HepG2 (cell line): ENCODE data around the gene OTX1. TPM values are rescaled to one million over a fixed set of nuclear protein-coding genes. Genes with fewer than 3 reads are reported as not detected.

Experiments
- ATAC-seq: fragments of 200-7000 bp; cut with Tn5 transposase; 3 replicates; pipeline ENCODE4 v1.9.1; 2020; ENCODE audit warnings: mild to moderate bottlenecking, moderate library complexity
- BruUV-seq: library from RNA; stranded (reverse); fragments of 400-500 nt; replicated peaks from 2 replicates; lab custom pipeline; 2021; lab: Mats Ljungman, UMichigan
- CTCF ChIA-PET: fragments of 300-600 bp; formaldehyde crosslinking; extraction: SDS; loops from one replicate; lab custom pipeline; 2021; ENCODE audit warnings: low total read pairs, inconsistent platforms, low intra/inter-chr PET ratio; lab: Yijun Ruan, JAX
- POLR2A ChIA-PET: fragments of 350-600 bp; sonication (Branson Sonifier 250); formaldehyde crosslinking; loops from one replicate; lab custom pipeline; 2020; ENCODE audit warnings: antibody characterized with exemption, inconsistent platforms; lab: Yijun Ruan, JAX
- DNase-seq: peaks from one replicate; pipeline ENCODE4 v3.0.0-alpha.2; 2015; ENCODE audit warnings: low spot score
- FAIRE-seq: peaks from 3 replicates; lab custom pipeline; 2011; peaks lifted over from hg19 to GRCh38; lab: Jason Lieb, UNC
- H2AFZ ChIP-seq: one replicate; pipeline ENCODE4 v1.6.1; 2011; ENCODE audit warnings: low read length, inconsistent platforms
- H3K27ac ChIP-seq: fragments of 300-600 bp; 3 replicates; pipeline ENCODE4 v1.8.0; 2011; ENCODE audit warnings: mixed run types, mild to moderate bottlenecking, mixed read lengths, low read length, inconsistent platforms; ENCODE audit not compliant: insufficient read depth; ENCODE audit errors: extremely low read length
- H3K27me3 ChIP-seq, 2 experiments: fragments of 200-600 bp in 1 of 2; 2 replicates in 1 of 2; 3 replicates in 1 of 2; pipeline versions ENCODE4 v1.6.0 to v1.8.0; 2011; ENCODE audit warnings: low read length in 2 of 2, mild to moderate bottlenecking in 2 of 2, moderate library complexity in 2 of 2, inconsistent platforms in 1 of 2; ENCODE audit not compliant: insufficient read depth in 2 of 2, control insufficient read depth in 1 of 2
- H3K36me3 ChIP-seq, 2 experiments: fragments of 200-600 bp in 1 of 2; replicated peaks in 1 of 2; 2 replicates in 1 of 2; 3 replicates in 1 of 2; pipeline versions ENCODE4 v1.5.1 to v1.8.0; 2011; ENCODE audit warnings: low read length in 2 of 2, inconsistent platforms in 1 of 2; ENCODE audit not compliant: insufficient read depth in 2 of 2, control insufficient read depth in 1 of 2
- H3K4me1 ChIP-seq: 2 replicates; pipeline ENCODE4 v1.5.1; 2012; ENCODE audit warnings: low read length, inconsistent platforms; ENCODE audit not compliant: insufficient read depth
- H3K4me2 ChIP-seq: 2 replicates; pipeline ENCODE4 v1.6.0; 2011; ENCODE audit warnings: low read depth, low read length, inconsistent platforms
- H3K4me3 ChIP-seq, 3 experiments: fragments of 200-600 bp in 1 of 3; sonication (generic), shearing (Covaris generic) in 1 of 3; replicated peaks in 1 of 3; 2 replicates each; pipeline ENCODE4 v1.5.1; 2011 to 2016; ENCODE audit warnings: low read length in 3 of 3, inconsistent platforms in 2 of 3, low read depth in 2 of 3, mild to moderate bottlenecking in 2 of 3, control low read depth in 1 of 3, mixed read lengths in 1 of 3; ENCODE audit not compliant: insufficient read depth in 1 of 3
- H3K79me2 ChIP-seq: one replicate; pipeline ENCODE4 v1.6.1; 2011; ENCODE audit warnings: low read length, inconsistent platforms; ENCODE audit not compliant: insufficient read depth
- H3K9ac ChIP-seq: 2 replicates; pipeline ENCODE4 v1.6.0; 2011; ENCODE audit warnings: mild to moderate bottlenecking, low read depth, low read length, inconsistent platforms; ENCODE audit not compliant: insufficient read depth
- H3K9me3 ChIP-seq: 2 replicates; pipeline ENCODE4 v1.5.1; 2012; ENCODE audit warnings: mild to moderate bottlenecking, low read length
- H4K20me1 ChIP-seq: 2 replicates; pipeline ENCODE4 v1.6.0; 2011; ENCODE audit warnings: inconsistent platforms, mild to moderate bottlenecking, low read length, moderate library complexity; ENCODE audit not compliant: insufficient read depth
- ATF1 ChIP-seq: IDR thresholded peaks from 2 replicates; pipeline ENCODE4 v1.6.1; 2016; ENCODE audit warnings: mild to moderate bottlenecking, control low read depth
- CSRNP2 ChIP-seq: sonication (generic); formaldehyde crosslinking; conservative IDR thresholded peaks from 2 replicates; pipeline ENCODE4 v1.8.0; 2022; ENCODE audit warnings: low read depth, missing genetic modification reagents
- GFI1 ChIP-seq: sonication (generic); formaldehyde crosslinking; IDR thresholded peaks from 2 replicates; pipeline ENCODE4 v1.5.0; 2020; ENCODE audit warnings: missing genetic modification reagents, mild to moderate bottlenecking, borderline replicate concordance
- GPN1 ChIP-seq: sonication (generic); formaldehyde crosslinking; IDR thresholded peaks from 2 replicates; pipeline ENCODE4 v1.5.1; 2020; ENCODE audit warnings: missing genetic modification reagents, borderline replicate concordance
- HDAC1 ChIP-seq: sonication (generic); formaldehyde crosslinking; IDR thresholded peaks from 2 replicates; pipeline ENCODE4 v1.5.1; 2020; ENCODE audit warnings: mild to moderate bottlenecking, missing genetic modification reagents
- HDAC2 ChIP-seq: sonication (generic); formaldehyde crosslinking; IDR thresholded peaks from 2 replicates; pipeline ENCODE4 v1.4.0; 2020; ENCODE audit warnings: missing genetic modification reagents
- KDM3A ChIP-seq: IDR thresholded peaks from 2 replicates; pipeline ENCODE4 v1.6.1; 2018; ENCODE audit warnings: low read depth, missing compliant biosample characterization
- LBX2 ChIP-seq: sonication (generic); formaldehyde crosslinking; IDR thresholded peaks from 2 replicates; pipeline ENCODE4 v1.5.0; 2020; ENCODE audit warnings: missing genetic modification reagents, mild to moderate bottlenecking, borderline replicate concordance
- NONO ChIP-seq, 2 experiments: fragments of 450-650 bp in 1 of 2; sonication (generic) in 1 of 2; formaldehyde crosslinking in 1 of 2; IDR thresholded peaks in 1 of 2; conservative IDR thresholded peaks in 1 of 2; 2 replicates each; pipeline versions ENCODE4 v1.6.1 to v1.8.0; 2017 to 2022; ENCODE audit warnings: mild to moderate bottlenecking in 1 of 2, missing genetic modification reagents in 1 of 2, moderate library complexity in 1 of 2
- SP140L ChIP-seq: sonication (generic); formaldehyde crosslinking; IDR thresholded peaks from 2 replicates; pipeline ENCODE4 v1.4.0; 2020; ENCODE audit warnings: missing genetic modification reagents, borderline replicate concordance
- SP5 ChIP-seq: IDR thresholded peaks from 2 replicates; pipeline ENCODE4 v1.6.1; 2016; ENCODE audit warnings: low read depth, borderline replicate concordance
- ZNF414 ChIP-seq: sonication (generic); formaldehyde crosslinking; IDR thresholded peaks from 2 replicates; pipeline ENCODE4 v1.5.0; 2020; ENCODE audit warnings: missing genetic modification reagents
- ZNF430 ChIP-seq: sonication (generic); formaldehyde crosslinking; IDR thresholded peaks from 2 replicates; pipeline ENCODE4 v1.9.0; 2021; ENCODE audit warnings: mild to moderate bottlenecking, missing genetic modification reagents
- ZNF768 ChIP-seq: sonication (generic); formaldehyde crosslinking; IDR thresholded peaks from 2 replicates; pipeline ENCODE4 v1.4.0; 2020; ENCODE audit warnings: missing genetic modification reagents
- whole genome bisulfite sequencing: methylation state at CpG from one replicate; pipeline ENCODE4 v1.1.6; 2017; ENCODE audit warnings: low lambda C conversion rate; 5-methylcytosine and 5-hydroxymethylcytosine counted together
- in situ Hi-C: cut with HindIII; loops from 2 replicates; pipeline ENCODE4 v1.10.0; 2017; ENCODE audit warnings: low pct_unique_long_range_greater_than_20kb; ENCODE audit not compliant: extremely low pct_ligation_motif_present
- intact Hi-C: fragments of 100-400 bp; cut with micrococcal nuclease; formaldehyde crosslinking; loops from one replicate; pipeline ENCODE4 v1.10.0; 2022; ENCODE audit not compliant: unreplicated experiment
- polyA plus RNA-seq, 8 experiments: library from polyadenylated mRNA; depleted of rRNA in 3 of 8; stranded (reverse) in 7 of 8; unstranded in 1 of 8; fragments of >200 nt; fragmentation: Illumina TruSeq in 4 of 8; extraction: Trizol in 4 of 8; gene quantifications; 2 replicates each; pipeline versions ENCODE4 v1.2.1 to v1.2.3, GENCODE V29; 2011 to 2016; ENCODE audit warnings: low read depth in 4 of 8, missing spikeins in 1 of 8, mixed read lengths in 1 of 8; ENCODE audit not compliant: insufficient read depth in 1 of 8
- total RNA-seq, 5 experiments: library from RNA; depleted of rRNA; stranded (reverse); fragments of >200 nt; fragmentation: Illumina TruSeq; extraction: Trizol; gene quantifications; 2 replicates each; pipeline ENCODE4 v1.2.3, GENCODE V29; 2016; ENCODE audit warnings: low read depth in 1 of 5

The OTX1 gene
- total and polyA plus RNA-seq, 2 of the 13 experiments (the other 11 are each of a cell fraction or from before 2014, with no cell fraction given) = 1.0 to 5.0 TPM

DNA sequence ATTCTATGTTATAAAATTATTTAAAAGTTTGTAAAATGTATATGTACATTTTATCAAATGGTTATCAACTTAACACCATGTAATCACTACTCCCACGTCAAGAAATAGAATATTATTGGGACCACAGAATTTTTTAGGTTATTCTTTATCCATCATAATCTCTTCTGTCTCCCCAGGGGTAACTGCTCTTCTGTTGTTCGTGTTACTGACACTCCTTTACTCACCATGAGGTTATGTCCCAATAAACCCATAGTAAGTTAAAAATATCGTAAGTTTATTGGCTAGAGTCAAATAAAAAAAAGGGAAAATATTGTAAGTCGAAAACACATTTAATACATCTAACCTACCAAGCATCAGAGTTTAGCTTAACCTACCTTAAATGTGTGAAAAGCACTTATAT is 14.0 kb downstream of the OTX1 start:
- WGBS = 32% methylated on average over 4 of the region's 4 CpGs
- 0 out of 2 replicates have a peak, but pooled peaks cover 5% of the 10 kb centered on the region for H3K4me1 ChIP-seq
- no peak overlapping the region for H3K4me3 ChIP-seq
- intact Hi-C loops = no loop called here
- FAIRE-seq (no peak), DNase-seq (no peak), ATAC-seq (no peak)
- H3K4me2 ChIP-seq = no peak overlapping the region
- ChIA-PET POLR2A (no interaction called here), CTCF (no interaction called here)
- no peak overlapping the region for H3K9ac ChIP-seq
- TF ChIP-seq HDAC2 (CRISPR knock-in tag) (no peak), ATF1 (CRISPR knock-in tag) (no peak), HDAC1 (CRISPR knock-in tag) (no peak)
- H2AFZ ChIP-seq = no peak overlapping the region
- no peaks in the 10 kb centered on the region for H3K9me3 ChIP-seq
- H3K79me2 ChIP-seq = no peaks in the 10 kb centered on the region
- H3K27ac ChIP-seq = no peak overlapping the region
- H3K36me3 ChIP-seq = no peaks in the 10 kb centered on the region
- H3K27me3 ChIP-seq = no peaks in the 10 kb centered on the region
- in situ Hi-C loops = loop anchor here (25.0 kb wide), 1 partner anchor 652 kb away; no protein-coding TSS in a partner anchor
- no peaks in the 10 kb centered on the region for H4K20me1 ChIP-seq
- no TSS peak for BruUV-seq

- Histone ChIP-seq H3K9me3 (no peaks in the 10 kb centered on the region), H3K27me3 (no peaks in the 10 kb centered on the region), H3K36me3 (no peaks in the 10 kb centered on the region), H2AFZ (no peak overlapping the region), H3K79me2 (no peaks in the 10 kb centered on the region), H3K4me1 (0 out of 2 replicates have a peak, but pooled peaks cover 5% of the 10 kb centered on the region), H3K4me2 (no peak overlapping the region), H3K9ac (no peak overlapping the region), H3K27ac (no peak overlapping the region), H4K20me1 (no peaks in the 10 kb centered on the region), H3K4me3 (no peak overlapping the region)
- no peak for FAIRE-seq
- CTCF ChIA-PET = no interaction called here
- intact Hi-C loops (no loop called here), in situ Hi-C loops (loop anchor here (25.0 kb wide), 1 partner anchor 654 kb away; no protein-coding TSS in a partner anchor)
- no TSS peak for BruUV-seq
- 41% methylated on average over 3 of the region's 3 CpGs for WGBS
- ATAC-seq = no peak
- DNase-seq = no peak
- POLR2A ChIA-PET = no interaction called here
- TF ChIP-seq KDM3A (CRISPR knock-in tag) (no peak), SP140L (CRISPR knock-in tag) (no peak), LBX2 (CRISPR knock-in tag) (no peak), ZNF414 (CRISPR knock-in tag) (no peak), ZNF768 (no peak), ZNF430 (CRISPR knock-in tag) (no peak), SP5 (CRISPR knock-in tag) (no peak), GPN1 (no peak), CSRNP2 (CRISPR knock-in tag) (no peak), NONO (IDR thresholded peaks at IDR 0.05) (no peak), NONO (CRISPR knock-in tag; conservative IDR thresholded peaks at IDR 0.05) (no peak), GFI1 (no peak)
These were observed 15.6 kb downstream of the OTX1 start for GRCh38 chr2:63066265-63066664.
